Stimulated activated effector memory CD8-positive, alpha-beta T cell treated with anti-CD3 and anti-CD28 coated beads, Interleukin-12 subunit alpha, Interleukin-12 subunit beta, amount 100 ng/mL, for 72 hours (primary cell): ENCODE measurements around the gene FCAMR.

Experiments used
- ATAC-seq: fragments of 150-1000 bp; cut with Tn5 transposase; 2 replicates; pipeline ENCODE4 v1.10.0; 2021
- DNase-seq, 2 donors: peaks; one replicate each; pipeline ENCODE4 v3.0.0; 2021 to 2022; ENCODE audit warnings: low spot score in 2 of 2
- H3K27ac Mint-ChIP-seq: one replicate; pipeline ENCODE4 v1.8.0; 2022; ENCODE audit warnings: mild to moderate bottlenecking, mixed read lengths
- H3K36me3 Mint-ChIP-seq: one replicate; pipeline ENCODE4 v1.8.0; 2022; ENCODE audit warnings: mild to moderate bottlenecking, mixed read lengths
- H3K4me1 Mint-ChIP-seq: one replicate; pipeline ENCODE4 v1.8.0; 2022; ENCODE audit warnings: mixed read lengths
- H3K4me3 Mint-ChIP-seq: one replicate; pipeline ENCODE4 v1.8.0; 2022; ENCODE audit warnings: mild to moderate bottlenecking, mixed read lengths
- H3K9me3 Mint-ChIP-seq: one replicate; pipeline ENCODE4 v1.8.0; 2022; ENCODE audit warnings: mixed read lengths

The FCAMR gene

DNA sequence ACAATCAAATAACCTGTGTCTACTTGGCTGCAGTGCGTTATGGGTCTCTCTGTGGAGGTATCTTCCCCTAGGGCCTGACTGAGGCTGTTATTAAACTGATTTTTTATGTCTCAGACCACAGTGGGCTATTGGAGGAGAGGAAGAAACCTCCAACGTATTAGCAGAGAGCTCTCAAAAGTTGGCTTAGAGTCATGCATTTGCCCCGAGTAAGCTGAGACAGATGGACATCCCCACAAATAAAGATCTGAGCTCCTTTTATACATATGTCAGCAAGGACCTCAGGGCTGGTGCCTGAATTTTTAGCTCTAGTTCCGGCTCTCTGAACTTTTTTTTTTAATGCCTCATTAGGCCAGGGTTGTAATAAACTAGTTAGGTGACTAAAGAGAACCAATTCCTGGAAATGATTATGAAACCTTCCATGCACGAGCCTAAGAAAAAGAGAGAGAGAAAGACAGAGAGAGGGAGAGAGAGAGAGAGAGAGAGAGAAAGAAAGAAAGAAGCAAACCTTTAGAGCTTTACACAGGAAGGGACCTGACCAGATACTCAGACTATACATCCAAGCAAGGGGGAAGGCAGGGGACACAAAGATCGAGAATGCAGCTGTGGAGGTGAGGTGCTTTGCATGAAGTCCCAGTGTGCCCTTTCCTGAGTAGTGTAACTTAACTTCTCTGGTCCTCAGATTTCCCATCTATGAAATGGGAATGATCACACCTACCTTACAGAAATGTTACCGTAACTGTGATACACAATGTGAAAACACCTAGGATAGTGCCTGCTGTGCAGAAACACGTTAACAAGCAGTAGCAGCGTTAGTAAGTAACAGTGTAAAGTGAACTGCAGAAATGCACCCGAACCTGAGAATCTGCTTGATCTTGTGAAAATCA lies 15.6 kb downstream of the FCAMR start:
- Mint-ChIP-seq H3K27ac (no peak overlapping the region), H3K36me3 (no peaks in the 10 kb centered on the region), H3K4me1 (peaks cover 6% of the 10 kb centered on the region), H3K9me3 (no peaks in the 10 kb centered on the region), H3K4me3 (no peak overlapping the region)
- no peak for DNase-seq
- no peak for ATAC-seq

DNA sequence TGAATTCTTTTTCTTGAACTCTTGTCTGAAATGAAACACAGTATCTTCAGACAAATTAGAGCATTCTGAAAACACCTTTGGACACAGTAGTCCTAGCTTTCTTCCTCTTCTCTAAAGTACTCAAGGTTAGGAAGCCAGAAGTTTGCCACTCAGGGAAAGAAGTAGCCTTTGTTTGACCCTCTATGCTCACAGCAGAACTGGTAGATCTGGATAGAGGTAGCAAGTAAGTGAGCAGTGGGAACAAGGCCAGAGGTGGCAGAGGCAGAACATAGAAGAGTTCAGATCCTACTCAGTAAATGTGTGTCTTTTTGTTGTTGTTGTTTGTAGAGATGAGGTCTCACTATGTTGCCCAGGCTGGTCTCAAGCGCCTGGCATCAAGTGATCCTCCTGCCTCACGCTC lies 16.6 kb downstream of the FCAMR start:
- DNase-seq (no peak), ATAC-seq (no peak)
- no peaks in the 10 kb centered on the region for H3K36me3 Mint-ChIP-seq
- H3K4me1 Mint-ChIP-seq, result peaks cover 6% of the 10 kb centered on the region
- H3K27ac Mint-ChIP-seq, result no peak overlapping the region
- no peaks in the 10 kb centered on the region for H3K9me3 Mint-ChIP-seq
- H3K4me3 Mint-ChIP-seq, result no peak overlapping the region

DNA sequence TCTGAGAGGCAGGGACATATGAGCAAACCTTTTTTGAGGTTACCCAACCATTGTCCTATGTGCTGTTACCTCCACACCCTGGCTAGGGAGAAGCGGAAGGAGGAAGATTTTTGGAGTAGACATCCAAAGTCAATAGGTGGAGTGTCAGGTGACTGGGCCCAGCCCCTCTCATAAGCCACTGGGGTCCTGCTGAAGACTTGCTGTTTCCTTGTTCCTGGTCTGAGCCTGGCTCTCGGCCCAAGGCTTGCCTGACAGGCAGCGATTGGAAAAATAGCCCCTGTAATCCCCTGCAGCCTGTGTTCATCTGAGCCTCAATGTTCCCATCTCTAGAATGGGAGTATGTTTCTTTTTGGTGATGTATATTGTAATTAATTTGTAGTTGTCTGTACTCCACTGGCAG lies 17.1 kb downstream of the FCAMR start:
- DNase-seq (no peak), ATAC-seq (no peak)
- Mint-ChIP-seq H3K36me3 (no peaks in the 10 kb centered on the region), H3K9me3 (no peaks in the 10 kb centered on the region), H3K4me3 (no peak overlapping the region), H3K27ac (no peak overlapping the region), H3K4me1 (peaks cover 6% of the 10 kb centered on the region)

DNA sequence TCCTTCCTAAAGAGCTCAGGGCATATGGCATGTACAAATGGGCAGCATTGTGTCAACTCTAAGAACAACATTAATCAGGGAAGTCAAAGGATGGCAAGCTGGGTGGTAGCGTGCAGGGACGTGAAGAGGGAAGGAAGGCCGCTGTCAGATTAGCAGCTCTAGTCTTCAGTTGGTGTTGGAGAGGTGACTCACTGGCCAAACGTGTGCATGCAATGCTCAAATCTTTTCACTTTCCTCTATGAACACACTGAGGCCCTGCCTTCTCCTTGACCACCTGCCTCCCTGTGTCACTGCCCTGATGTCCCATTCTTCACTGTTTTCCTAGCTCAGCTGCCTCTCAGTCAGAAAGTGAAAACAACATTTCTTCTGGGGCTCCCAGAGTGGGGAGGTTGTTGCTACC lies 18.1 kb downstream of the FCAMR start:
- Mint-ChIP-seq H3K4me3 (no peak overlapping the region), H3K9me3 (no peaks in the 10 kb centered on the region), H3K27ac (no peak overlapping the region), H3K36me3 (no peaks in the 10 kb centered on the region), H3K4me1 (peaks cover 6% of the 10 kb centered on the region)
- DNase-seq, result no peak
- ATAC-seq, result no peak

DNA sequence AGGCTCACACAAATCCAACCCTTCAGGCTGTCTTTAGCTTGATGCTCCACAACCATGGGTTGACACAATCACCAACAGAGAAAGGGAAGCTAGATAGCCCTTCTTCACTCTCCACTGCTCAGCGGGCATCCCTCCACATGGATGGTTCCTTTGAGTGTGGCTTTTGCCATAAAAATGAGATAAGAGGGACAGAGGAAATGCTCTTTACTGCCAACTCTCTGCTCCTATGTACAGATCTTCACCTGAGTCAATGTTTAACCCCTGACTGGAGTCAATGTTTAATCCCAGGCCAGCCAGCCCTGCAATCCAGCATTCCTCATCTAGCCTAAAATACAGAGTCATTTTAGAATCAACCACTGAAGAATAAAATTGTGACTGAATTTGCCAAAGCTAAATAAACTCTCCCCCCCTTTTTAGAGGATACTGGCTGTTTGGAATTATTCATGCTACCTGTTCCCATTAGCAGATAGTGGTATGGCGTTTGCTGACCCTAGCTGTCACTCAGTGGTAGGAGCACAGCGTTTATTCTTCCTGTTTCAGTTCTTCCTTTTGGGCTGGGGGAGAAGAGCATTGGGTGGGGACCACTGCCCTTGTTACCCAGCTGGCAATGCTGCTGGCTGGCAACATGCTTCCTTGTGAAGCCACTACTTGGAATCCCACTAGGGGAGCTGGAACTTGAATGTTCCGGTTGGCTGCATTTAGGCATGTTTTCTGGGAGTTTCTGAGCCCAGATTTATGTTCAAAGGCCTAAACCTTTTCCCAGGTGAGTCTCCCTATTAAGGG lies 18.8 kb downstream of the FCAMR start:
- ATAC-seq, result no peak
- Mint-ChIP-seq H3K27ac (no peak overlapping the region), H3K36me3 (no peaks in the 10 kb centered on the region), H3K4me3 (no peak overlapping the region), H3K4me1 (peaks cover 13% of the 10 kb centered on the region), H3K9me3 (no peaks in the 10 kb centered on the region)
- no peak for DNase-seq

DNA sequence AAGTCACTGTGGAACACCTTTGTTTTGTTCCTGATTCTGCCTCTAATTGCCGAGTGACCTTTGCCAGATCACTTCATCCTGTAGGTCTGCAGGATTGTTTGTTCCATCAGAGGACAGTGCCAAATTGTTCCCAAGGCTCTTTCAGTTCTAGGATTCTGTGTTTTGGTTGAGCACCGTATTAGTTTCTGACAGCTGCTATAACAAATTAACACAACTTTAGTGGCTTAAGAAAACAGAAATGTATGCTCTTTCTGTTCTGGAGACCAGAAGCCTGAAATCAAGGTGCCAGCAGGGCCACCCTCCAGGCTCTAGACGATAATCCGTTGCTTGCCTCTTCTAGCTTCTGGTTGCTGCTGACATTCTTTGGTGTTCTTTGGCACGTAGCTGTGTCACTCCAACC lies 20.6 kb downstream of the FCAMR start:
- Mint-ChIP-seq H3K9me3 (no peaks in the 10 kb centered on the region), H3K27ac (no peak overlapping the region), H3K4me3 (no peak overlapping the region), H3K36me3 (no peaks in the 10 kb centered on the region), H3K4me1 (peaks cover 27% of the 10 kb centered on the region)
- no peak for ATAC-seq
- DNase-seq, result no peak

DNA sequence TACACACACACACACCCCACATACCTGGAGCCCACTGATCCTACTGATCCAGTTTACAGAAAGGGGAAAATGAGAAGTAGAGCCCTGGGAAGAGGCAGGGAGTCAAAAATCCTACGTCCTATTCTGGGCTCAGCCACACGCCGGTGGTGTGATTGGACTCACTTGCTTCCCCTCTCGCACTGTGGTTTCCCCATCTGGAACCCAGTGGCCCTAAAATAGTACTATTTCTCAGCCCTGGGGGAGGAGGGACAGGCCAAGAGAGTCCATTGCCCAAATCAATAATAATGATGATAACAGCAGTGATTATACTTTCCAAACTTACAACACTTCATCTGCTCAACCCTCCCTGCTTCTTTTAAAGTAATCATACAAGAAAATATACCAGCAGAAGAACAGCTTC lies 21.1 kb downstream of the FCAMR start:
- no peak overlapping the region for H3K27ac Mint-ChIP-seq
- no peaks in the 10 kb centered on the region for H3K36me3 Mint-ChIP-seq
- no peaks in the 10 kb centered on the region for H3K9me3 Mint-ChIP-seq
- ATAC-seq (no peak), DNase-seq (no peak)
- no peak overlapping the region for H3K4me3 Mint-ChIP-seq
- peaks cover 30% of the 10 kb centered on the region for H3K4me1 Mint-ChIP-seq

DNA sequence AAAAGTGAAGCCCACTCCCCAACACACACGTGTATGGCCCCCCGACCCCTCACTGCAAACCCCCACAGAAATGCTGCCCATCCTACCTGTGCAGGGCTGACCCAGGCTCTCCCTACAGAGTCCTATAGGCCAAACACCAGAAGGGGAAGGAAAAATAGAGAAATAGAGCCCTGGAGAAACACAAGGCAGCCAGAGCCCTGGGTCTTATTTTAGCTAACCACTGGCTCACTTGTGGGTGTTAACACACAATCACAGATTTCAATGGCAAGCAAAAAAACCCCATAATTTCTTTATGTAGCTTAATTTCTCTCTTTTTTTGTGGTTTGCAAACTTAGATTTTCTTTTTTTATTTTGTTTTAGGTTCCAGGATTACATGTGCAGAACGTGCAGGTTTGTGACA lies 23.0 kb downstream of the FCAMR start:
- no peaks in the 10 kb centered on the region for H3K9me3 Mint-ChIP-seq
- DNase-seq, result no peak
- peaks cover 30% of the 10 kb centered on the region for H3K4me1 Mint-ChIP-seq
- no peak overlapping the region for H3K4me3 Mint-ChIP-seq
- ATAC-seq, result no peak
- no peaks in the 10 kb centered on the region for H3K36me3 Mint-ChIP-seq
- peak overlapping the region; percentile 61 for H3K27ac Mint-ChIP-seq

DNA sequence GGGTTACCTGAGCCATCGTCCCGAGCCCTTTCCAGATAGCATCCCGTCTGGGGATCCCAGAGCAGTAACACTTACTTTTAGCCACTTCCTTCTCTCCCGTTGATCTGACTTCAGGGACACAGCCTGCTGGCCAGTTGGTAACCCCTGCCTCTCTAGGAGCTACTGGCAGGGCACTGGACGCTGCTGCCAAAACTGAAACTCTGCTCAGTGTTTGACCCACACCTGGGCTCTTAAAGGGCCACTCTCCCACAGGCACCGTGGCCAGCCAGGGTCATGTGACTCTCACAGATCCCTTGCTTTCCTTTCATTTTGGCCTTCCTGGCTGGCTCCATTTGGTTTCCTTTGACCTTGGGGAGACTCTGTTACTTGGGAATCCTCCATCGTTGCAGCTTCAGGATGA lies 24.0 kb downstream of the FCAMR start, which contains the start of gene PIGR:
TSS of gene PIGR (minus strand) at position 206 of the 400 bp plus-strand sequence. CDS start 5,935 bp downstream, outside the sequence.
- DNase-seq, result no peak
- peaks cover 30% of the 10 kb centered on the region for H3K4me1 Mint-ChIP-seq
- no peak within 1 kb of the TSS for H3K4me3 Mint-ChIP-seq
- peak within 1 kb of the TSS; percentile 2 for H3K27ac Mint-ChIP-seq
- no peaks in the 10 kb centered on the region for H3K36me3 Mint-ChIP-seq
- no peak for ATAC-seq
- H3K9me3 Mint-ChIP-seq, result no peaks in the 10 kb centered on the region

DNA sequence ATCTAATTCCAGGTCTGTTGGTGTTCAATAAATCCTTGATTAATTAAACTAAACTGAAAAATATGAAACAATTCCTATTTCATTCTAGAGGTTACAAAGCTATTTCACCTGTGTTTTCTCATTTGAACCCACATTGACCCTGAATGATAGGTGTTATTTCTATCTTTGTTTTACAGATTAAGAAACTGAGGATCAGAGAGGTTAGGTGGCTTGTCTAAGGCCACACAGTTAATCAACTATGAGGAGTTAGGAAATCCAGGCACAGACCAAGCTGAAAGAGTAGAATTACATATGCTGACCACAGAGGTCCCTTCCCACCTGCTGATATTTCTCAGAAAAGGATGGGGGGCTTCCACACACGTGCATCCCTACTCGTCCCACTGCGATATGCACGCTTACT lies 24.5 kb downstream of the FCAMR start:
- Mint-ChIP-seq H3K4me1 (peaks cover 30% of the 10 kb centered on the region), H3K36me3 (no peaks in the 10 kb centered on the region), H3K27ac (no peak overlapping the region), H3K9me3 (no peaks in the 10 kb centered on the region), H3K4me3 (no peak overlapping the region)
- ATAC-seq (no peak), DNase-seq (no peak)

DNA sequence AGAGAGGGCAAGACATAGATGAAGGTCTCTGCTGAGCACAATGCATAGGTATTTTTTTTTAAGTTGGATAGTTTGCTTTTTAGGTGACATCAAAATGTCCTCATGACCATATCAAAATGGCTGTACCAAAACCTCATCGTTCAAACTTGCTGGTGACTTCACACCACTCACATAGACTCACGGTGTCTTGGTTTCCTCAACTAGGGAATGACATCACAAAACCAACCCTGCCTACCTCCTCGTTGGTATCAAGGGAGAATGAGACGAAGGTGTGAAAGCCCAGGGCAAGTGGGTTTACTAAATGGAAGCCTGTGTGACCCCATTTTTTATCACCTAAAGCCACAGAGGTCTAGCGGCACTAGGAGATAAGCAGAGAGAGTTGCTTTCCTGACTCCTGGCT lies 25.6 kb downstream of the FCAMR start:
- H3K4me1 Mint-ChIP-seq, result peaks cover 30% of the 10 kb centered on the region
- DNase-seq (no peak), ATAC-seq (peak; percentile 90)
- H3K27ac Mint-ChIP-seq, result no peak overlapping the region
- no peaks in the 10 kb centered on the region for H3K9me3 Mint-ChIP-seq
- H3K36me3 Mint-ChIP-seq, result no peaks in the 10 kb centered on the region
- H3K4me3 Mint-ChIP-seq, result no peak overlapping the region

DNA sequence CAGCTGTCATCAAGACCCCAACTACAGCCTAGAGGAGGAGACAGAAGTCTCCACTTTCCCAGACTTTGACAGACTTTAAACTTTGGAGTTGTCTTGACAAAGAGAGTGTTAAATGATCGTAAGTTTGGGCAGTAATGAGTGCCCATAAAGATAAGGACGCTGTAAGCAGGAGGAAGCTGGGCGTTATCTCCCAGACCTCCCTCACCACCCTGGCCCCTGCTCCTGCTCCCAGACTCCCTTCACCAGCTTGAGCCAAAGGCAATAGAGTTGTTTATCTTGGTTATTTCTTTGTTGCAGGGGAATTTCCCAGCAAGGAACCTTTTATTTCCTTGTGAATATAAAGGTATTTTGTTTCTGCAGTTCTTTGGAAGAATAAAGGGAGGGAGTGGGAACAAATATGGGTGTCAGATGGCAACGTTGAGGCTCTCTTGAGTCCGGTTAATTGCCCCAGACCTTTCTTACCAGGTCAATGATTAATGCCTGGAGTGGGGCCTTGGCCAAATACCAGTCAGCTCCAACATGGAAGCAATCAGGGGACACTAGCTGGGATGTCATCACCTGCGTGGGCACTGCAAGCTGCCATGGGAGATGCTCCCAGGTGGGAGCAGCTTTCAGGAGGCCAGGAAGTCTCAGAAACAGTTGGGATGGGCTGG lies 28.4 kb downstream of the FCAMR start:
- no peaks in the 10 kb centered on the region for H3K36me3 Mint-ChIP-seq
- no peak overlapping the region for H3K4me3 Mint-ChIP-seq
- H3K27ac Mint-ChIP-seq, result peak overlapping the region; percentile 23
- ATAC-seq (no peak), DNase-seq (no peak)
- peaks cover 27% of the 10 kb centered on the region for H3K4me1 Mint-ChIP-seq
- no peaks in the 10 kb centered on the region for H3K9me3 Mint-ChIP-seq

DNA sequence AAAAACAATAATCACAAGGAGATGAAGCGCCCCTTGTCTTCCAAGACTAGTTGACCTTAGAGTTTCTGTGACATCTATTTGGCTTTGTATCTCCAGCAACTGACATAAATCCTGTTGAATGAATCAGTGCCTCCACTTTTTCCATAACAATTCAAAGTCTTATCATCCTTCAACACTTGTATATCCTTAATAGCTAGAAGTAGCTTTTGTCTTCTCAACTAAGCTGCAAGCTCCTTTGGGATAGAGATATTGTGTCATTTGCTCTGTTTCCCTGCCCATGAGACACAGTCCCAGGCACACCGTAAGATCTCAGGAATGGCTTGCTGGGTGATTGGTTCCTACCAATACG lies 29.7 kb downstream of the FCAMR start:
- Mint-ChIP-seq H3K4me1 (peaks cover 16% of the 10 kb centered on the region), H3K36me3 (no peaks in the 10 kb centered on the region), H3K9me3 (no peaks in the 10 kb centered on the region), H3K27ac (peak overlapping the region; percentile 23), H3K4me3 (no peak overlapping the region)
- DNase-seq, result no peak
- no peak for ATAC-seq

DNA sequence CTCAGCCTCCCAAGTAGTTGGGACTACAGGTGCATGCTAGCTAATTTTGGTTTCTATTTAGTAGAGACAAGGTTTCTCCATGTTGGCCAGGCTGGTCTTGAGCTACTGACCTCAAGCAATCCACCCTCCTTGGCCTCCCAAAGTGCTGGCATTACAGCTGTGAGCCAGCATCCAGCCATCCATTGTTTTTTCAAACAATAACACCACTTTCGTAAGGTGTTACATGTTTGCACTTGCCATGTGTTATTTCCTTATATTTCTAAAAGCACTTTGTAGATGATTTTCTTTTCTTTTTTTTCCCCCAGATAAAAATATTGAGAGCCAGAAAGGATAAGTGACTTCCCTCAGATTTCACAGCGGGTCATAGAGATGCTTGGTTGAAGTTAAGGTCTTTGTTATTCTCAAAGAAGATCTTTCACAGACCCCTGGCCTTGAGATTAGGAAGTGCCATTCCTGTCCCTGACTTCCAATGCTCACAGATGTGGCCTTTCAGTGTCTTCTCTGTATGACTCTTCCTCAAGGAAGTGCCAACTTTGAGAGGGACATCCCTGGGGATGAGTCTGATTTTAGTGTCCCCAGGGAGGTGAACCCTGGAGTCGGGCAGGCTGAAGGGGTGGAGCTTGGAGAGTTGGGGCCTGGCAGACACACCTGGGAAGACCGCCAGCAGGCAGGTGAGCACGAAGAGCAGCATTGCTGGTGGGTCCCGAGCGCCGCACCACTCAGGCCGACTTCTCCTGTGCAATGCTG lies 30.2 kb downstream of the FCAMR start:
- H3K27ac Mint-ChIP-seq, result no peak overlapping the region
- no peak overlapping the region for H3K4me3 Mint-ChIP-seq
- no peaks in the 10 kb centered on the region for H3K36me3 Mint-ChIP-seq
- ATAC-seq (no peak), DNase-seq (no peak)
- no peaks in the 10 kb centered on the region for H3K9me3 Mint-ChIP-seq
- H3K4me1 Mint-ChIP-seq, result peaks cover 12% of the 10 kb centered on the region

DNA sequence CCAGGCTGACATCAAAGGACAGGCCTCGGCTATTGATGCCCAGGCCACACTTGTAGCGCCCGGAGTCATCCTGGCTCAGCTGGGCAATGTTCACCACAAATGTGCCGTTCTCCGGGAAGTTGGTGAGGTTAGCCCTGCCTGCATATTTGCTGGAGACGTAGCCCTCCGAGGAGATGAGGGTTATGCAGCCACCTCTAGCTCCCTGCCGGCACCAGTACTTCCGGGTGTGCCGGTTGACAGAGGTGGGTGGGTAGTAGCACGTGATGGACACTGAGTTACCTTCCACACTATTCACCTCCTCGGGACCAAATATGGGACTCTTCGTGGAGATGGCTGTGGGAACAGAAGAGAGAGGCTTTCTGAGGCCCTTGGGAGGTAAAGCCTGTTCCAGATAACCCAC lies 31.1 kb downstream of the FCAMR start:
- Mint-ChIP-seq H3K4me3 (no peak overlapping the region), H3K36me3 (no peaks in the 10 kb centered on the region), H3K9me3 (no peaks in the 10 kb centered on the region), H3K27ac (no peak overlapping the region), H3K4me1 (peaks cover 6% of the 10 kb centered on the region)
- DNase-seq, result no peak
- no peak for ATAC-seq
